Activated CD8-positive, alpha-beta memory T cell treated with anti-CD3 and anti-CD28 coated beads for 1 hour (primary cell): ENCODE measurements around the gene PALM2AKAP2.

Experiments
- DNase-seq, 2 donors: peaks; one replicate each; pipeline ENCODE4 v3.0.0-alpha.2; 2020; ENCODE audit warnings: low read depth in 1 of 2; ENCODE audit errors: extremely low read depth in 1 of 2

PALM2AKAP2 gene

GRCh38 chr9:109771796-109772531 is 8.0 kb upstream of the PALM2AKAP2 start:
- DNase-seq = no peak

- DNase-seq = no peak
Measured at GRCh38 chr9:109775516-109775915, 4.5 kb upstream of the PALM2AKAP2 start.

GRCh38 chr9:109776391-109776790 is 3.6 kb upstream of the PALM2AKAP2 start:
- no peak for DNase-seq

GRCh38 chr9:109780453-109781033 is 545 bp downstream of the PALM2AKAP2 start:
- no peak for DNase-seq

DNA sequence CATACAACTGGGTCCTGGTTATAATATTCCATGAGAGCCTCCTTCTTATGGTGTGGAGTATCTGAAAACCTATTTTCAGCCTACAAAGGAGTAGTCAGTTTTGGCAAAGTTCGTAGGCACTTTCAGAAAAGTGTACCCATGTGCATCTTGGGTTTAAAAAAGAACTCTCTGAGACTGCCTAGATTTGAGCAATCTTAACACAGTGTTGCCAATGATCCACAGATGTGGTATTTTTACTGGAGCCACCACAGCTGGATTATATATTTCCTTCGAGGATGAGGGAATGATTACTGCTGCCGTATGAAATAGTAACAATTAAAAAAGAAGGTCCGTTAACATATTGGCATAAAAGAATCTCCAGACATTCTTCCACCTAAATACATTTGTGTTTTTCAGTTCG is 1.1 kb downstream of the PALM2AKAP2 start:
- no peak for DNase-seq

DNA sequence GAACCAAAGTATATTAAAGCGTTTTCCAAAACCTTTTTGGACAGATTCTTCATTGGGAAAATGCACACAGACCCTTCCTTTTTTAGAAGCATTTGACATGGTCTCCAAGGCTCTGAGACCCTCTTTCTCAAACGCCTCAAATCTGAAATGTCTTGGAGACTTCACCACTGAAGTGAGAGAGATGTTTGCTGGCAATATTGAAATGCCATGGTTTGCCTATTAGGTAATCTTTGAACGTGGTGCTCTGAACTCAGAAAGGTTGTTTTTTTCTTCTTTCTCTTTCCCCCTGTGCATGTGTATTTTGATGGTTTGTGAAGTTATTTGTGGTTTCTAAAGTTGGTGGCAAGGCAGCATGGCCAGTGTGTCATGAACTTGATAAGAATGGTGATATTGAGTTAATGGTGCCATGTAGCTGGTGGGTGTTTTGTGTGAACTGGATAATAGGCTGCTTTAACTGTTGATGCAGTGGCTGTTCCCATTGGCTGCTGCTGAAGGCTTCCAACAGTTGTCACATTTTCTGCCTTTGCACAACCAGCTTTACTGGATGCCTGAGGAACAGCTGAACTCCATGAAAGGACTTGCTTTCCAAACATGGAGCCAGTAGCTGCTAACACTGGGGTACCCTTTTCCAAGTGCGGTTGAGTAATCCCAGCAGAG is 1.7 kb downstream of the PALM2AKAP2 start:
- DNase-seq = no peak

GRCh38 chr9:109787735-109788134 is 7.7 kb downstream of the PALM2AKAP2 start:
- no peak for DNase-seq

DNA sequence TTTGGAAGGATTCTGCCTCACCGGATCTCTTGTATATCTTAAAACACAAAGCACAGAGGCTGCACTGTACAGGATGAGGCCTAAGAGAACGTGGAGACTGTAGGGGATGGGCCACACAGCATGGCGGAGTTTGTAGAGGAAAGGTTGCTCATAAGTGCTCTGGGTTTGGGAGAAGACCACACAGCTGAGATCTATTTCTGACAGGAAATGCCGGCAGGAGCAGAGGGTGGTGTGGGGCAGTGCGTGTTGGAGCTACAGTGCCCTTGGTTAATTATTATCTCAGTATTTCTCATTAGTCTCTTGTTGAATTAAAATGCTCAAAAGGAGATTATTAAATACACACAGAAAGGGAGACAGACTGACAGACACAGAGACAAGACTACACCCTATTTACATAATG is 9.6 kb downstream of the PALM2AKAP2 start:
- no peak for DNase-seq

- DNase-seq = no peak
Measured at GRCh38 chr9:109789971-109790370, 10.0 kb downstream of the PALM2AKAP2 start.

GRCh38 chr9:109791003-109791677 is 11.1 kb downstream of the PALM2AKAP2 start:
- DNase-seq = no peak

DNA sequence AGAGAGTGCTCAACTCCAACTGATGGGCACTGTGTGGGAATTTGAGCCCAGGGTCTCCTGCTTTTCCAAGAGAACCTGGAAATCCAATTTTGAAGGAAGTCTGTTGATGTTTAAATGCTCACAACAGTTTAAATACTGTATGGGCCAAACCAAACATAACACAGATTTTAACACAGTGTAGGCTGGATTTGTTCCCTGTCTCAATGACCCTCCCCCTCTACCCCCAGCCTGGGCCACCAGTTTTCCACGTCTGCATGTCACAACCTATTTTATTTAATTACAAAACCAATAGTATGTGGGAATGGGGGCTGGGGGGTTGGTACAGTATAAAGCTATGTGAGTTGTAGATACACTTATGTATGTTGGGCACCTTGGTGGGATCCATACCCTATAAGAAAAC is 11.7 kb downstream of the PALM2AKAP2 start:
- DNase-seq = no peak

DNA sequence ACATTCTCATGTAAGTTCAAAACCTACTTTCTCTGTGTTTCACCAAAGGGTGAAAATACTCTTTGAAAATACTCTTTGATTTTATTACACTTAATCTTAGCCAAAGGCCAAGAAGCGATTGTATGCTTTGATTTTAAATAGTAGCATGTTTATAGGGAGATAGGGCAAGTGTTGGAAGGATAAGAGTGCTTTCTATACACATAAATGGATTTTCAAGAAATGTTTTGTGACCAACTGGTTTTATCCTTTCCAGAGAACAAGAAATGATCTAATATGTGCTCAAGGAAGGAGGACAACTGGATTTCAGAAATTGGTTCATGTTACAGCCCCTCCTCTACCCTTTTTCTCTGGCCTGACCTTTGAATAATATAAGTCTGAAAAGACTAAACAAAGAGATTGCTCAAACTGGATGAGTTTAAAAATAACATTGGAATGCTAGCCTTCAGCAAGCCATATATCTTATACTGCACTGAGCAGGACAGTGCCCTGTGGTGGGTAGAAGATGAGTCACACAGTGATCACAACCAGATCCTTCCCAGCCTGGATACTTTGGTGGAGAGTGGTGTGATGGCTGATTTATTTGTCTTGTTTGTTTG is 13.1 kb downstream of the PALM2AKAP2 start:
- no peak for DNase-seq

- no peak for DNase-seq
Measured at GRCh38 chr9:109793921-109794320, 13.9 kb downstream of the PALM2AKAP2 start.

- no peak for DNase-seq
Measured at GRCh38 chr9:109794361-109795012, 14.5 kb downstream of the PALM2AKAP2 start.

DNA sequence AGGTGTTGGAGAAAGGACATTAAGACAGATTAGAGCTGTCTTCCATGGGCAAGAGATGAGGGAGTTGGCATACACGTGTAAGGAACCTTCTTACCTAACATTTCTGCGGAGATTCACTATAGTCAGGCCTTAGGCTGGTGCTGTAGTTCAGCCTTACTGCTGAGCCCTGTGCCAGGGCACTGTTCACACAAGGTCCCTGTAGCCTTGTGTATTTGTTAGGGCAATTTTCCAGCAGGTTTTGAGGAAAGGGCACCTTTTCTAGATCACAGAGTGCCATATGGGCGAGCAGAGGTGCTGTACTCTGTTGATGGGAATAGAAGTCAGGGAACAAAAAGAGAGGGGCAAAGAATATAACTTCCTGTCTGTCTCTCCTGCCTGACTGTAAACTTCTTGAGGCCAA is 15.6 kb downstream of the PALM2AKAP2 start:
- no peak for DNase-seq

- DNase-seq = no peak
Measured at GRCh38 chr9:109796078-109796477, 16.1 kb downstream of the PALM2AKAP2 start.

- no peak for DNase-seq
Measured at GRCh38 chr9:109797006-109797405, 17.0 kb downstream of the PALM2AKAP2 start.

DNA sequence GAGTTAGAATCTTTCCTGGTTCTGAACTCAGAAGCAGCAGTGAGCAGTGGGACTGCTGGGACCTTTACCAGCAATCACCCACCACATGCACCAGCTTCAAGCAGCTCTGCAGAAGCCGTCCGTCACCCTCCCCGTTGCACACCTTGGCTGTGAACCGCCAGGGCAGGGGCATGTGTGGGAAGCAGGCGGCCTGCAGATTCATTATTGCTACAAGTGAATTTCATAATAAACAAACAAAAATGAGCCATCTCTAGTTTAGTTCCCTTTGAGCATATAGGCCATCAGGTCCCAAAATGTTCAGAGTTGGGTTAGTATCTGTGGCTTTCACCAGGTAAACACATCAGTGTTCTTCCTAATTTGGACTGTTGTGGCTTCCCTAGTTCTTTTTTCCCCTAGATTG is 17.5 kb downstream of the PALM2AKAP2 start:
- DNase-seq = no peak

GRCh38 chr9:109799141-109799540 is 19.1 kb downstream of the PALM2AKAP2 start:
- DNase-seq = no peak

DNA sequence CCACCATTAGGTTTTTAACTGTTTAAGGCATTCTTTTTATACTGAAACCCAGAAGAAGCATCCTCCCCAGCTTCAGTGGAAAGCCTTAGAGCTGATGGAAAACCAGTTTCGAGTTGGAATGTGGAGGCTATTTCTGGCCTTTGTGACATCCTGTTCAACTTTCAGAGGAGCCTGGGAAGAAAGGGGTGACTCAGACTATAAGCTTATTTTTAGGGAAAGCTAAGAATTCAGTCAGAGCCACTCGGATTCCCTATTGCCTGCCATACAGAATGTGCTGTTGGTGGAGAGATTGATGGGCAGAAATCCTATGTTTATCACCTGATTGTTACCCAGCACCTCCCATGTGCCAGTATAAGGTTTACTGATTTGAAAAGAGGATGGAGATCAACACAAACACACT is 19.8 kb downstream of the PALM2AKAP2 start:
- DNase-seq = no peak

- no peak for DNase-seq
Measured at GRCh38 chr9:109801484-109801883, 21.5 kb downstream of the PALM2AKAP2 start.
